Stimulated activated CD8-positive, alpha-beta memory T cell treated with anti-CD3 and anti-CD28 coated beads, Interleukin-12 subunit alpha, Interleukin-12 subunit beta, amount 100 ng/mL, for 4 hours (primary cell): ENCODE results near the gene AUTS2.

Experiments
- DNase-seq: peaks from one replicate; pipeline ENCODE4 v3.0.0-alpha.2; 2020; ENCODE audit warnings: low read depth

AUTS2 gene

DNA sequence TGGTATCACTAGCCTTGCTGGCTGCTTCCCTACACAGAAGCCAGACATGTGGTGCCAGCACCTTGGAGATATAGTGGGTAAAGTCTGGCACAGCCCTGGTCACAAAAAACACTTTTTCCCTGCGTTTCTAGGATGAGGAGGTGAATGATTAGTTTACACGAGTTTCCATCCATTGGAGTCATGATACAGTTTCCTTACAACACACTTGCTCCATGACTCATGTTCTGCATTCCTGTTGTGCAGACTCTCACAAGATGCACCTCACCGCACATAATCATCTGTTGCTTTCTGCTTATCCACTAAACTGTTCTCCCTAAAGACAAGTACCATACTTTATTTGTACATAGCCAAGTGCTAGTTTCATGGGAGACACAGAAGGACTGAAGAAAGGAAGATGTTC lies 786.6 kb downstream of the AUTS2 start:
- no peak for DNase-seq

GRCh38 chr7:70387217-70387616 lies 788.9 kb downstream of the AUTS2 start:
- DNase-seq, result no peak

GRCh38 chr7:70389531-70390151 lies 791.4 kb downstream of the AUTS2 start:
- DNase-seq, result no peak

DNA sequence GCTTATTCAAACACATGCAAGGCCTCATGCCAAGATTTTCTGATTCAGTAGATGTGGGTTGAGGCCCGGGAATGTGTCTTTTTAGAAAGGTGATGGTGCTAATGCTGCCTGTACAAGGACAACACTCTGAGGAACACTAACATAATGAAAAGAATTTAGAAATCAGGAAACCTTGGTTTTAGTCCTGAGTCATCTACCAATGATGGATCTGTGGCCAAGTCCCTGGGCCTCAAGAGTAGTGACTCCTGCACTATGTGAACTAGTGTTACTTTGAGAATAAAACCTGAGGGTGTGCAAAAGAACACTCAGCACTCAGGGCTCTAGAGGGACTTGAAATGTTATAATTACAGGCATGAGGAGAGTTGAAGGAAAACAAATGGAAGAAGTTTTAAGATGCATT lies 792.0 kb downstream of the AUTS2 start:
- no peak for DNase-seq

- DNase-seq, result no peak
Observed at GRCh38 chr7:70392256-70392876, 794.1 kb downstream of the AUTS2 start.

DNA sequence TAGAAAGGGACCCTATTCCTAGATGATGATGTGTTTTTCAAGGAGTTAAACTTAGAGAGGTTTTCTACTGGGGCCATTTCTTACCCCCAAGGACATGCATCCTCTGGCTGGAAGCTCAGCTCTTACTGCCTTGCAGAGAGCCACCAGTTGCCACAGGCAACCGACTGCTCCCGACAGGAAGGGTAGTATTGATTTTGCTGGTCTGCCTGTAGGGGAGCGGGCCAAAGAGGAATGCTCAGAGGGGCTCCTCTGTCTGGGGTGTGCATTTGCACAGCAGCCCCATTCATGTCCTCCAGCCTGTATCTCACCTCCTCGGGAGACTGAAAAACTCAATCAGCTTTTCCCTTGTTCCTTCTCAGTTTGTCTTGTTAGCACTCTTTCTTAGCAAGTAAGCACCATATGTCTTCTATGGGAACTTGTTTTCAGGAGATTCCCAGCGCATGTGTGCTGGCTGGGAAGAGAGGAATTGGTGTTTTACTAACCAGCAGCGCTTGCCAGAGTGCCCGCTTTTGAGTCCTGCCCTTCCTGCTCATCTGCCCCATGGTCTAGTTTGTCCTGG lies 794.7 kb downstream of the AUTS2 start:
- DNase-seq, result no peak

- DNase-seq, result no peak
Observed at GRCh38 chr7:70393956-70394355, 795.7 kb downstream of the AUTS2 start.

DNA sequence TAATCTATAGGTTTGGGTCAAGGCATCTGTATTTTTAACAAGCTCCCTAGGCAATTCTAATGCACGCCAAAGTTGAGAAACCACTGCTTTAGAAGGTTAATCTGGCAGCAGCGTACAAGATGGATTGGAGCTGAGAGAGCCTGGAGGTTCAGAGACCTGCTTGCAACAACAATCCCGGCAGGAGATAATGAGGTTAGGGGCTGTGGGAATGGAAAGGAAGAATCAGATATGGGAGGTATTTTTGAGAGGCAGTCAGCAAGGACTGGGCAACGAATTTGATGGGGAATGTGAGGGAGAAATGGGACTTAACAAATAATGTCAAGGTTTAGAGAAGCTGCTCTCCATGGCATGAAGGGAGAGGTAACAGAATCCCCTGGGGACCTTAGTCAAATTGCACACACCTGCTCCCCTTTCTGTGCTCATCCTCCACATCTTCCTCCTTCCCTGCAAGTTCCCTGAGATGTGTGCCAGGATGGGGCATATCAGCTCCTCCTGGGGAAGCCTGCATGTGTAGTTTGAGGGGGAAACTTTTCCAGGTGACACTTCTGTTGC lies 802.6 kb downstream of the AUTS2 start:
- no peak for DNase-seq

DNA sequence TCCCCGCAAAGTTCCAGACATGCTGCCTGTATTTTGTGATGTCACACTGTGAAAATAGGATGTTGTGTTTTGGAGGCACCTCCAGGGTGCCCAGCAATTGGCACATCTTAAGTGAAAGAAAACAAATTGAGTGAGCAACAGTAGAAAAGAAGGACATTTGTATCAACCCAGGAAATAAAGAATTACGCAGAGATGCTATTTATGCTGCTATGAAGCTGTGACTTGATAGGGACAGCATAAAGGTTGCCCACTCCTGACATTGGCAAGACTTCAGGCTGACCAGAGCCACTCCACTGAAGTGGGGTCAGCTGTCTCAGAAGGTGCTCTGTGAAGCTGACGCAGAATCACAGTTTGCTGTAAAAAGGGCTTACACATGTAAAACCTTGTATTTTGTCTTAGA lies 803.8 kb downstream of the AUTS2 start:
- DNase-seq, result no peak

DNA sequence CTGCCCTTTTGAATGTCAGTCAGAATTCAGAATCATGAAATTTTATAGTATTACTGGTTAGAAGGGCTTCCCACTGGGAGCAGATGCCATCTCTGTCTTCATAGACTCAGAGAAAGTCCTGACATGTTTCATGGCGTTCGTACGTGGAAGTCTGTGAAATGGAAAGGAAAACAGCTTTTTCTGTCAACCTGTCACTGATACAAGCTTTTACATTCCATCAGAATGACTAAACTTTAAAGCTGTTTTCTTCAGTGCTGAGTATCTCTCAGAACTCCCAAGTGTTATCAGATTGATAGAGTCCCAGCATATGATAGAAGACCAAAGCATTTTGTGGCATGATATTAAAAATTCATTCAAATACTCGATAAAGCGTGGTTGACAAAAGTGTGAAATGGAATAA lies 807.0 kb downstream of the AUTS2 start:
- DNase-seq, result no peak

DNA sequence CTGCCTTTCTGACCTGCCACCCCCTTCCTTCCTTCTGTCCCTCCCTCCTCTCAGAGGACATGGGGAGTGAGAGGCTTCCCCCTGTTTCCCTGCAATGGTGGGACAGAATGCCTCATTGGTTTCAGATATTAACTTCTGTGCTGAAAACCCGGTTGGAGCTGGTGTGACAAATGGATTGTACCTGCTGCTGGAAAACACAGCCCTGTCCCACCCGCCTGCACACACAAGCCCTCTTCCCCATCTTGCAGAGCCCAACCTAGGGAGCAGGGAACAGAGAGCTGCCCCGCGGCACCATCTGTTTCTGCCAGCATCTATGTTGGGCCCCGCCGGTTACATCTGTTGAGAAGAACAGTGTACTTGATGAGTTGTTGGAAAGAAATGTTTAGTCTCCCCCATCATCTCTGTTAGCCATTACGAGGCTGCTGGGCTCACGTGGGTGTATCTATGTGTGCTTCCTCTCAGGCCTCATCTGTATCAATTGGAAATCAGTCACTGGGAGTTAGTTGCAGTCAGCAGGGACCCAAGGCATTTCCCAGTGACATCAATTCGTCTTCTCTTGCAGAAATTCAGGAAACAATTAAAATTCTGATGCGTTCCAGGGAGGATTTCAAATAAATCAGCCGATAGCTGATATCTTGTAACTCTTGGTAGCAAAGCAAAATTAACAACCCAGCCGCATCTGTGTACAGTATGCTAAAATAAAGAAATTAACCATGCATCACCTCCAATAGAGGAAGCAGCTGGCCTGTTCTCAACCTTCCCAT lies 808.1 kb downstream of the AUTS2 start:
- DNase-seq, result no peak

- no peak for DNase-seq
Observed at GRCh38 chr7:70406950-70407209, 808.6 kb downstream of the AUTS2 start.

- DNase-seq, result no peak
Observed at GRCh38 chr7:70408477-70408876, 810.2 kb downstream of the AUTS2 start.

DNA sequence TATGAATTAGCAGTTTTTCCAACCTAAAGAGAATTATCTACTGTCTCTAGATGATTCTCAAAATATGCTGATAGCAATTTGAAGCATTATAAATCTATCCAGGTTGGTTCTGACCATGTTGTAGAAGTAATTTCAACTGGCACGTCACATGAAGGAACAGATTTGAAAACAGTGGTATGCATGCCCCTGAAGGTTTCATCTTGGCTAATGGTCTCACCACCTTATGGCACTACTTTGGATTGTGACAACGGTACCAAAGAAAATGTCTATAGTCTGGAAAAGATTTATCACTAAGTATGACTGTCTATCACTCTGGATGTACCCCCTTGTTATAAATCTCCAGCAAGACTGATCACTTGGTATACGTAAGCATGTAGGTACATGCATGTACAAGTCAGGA lies 810.6 kb downstream of the AUTS2 start:
- no peak for DNase-seq

- no peak for DNase-seq
Observed at GRCh38 chr7:70410134-70410750, 812.0 kb downstream of the AUTS2 start.

DNA sequence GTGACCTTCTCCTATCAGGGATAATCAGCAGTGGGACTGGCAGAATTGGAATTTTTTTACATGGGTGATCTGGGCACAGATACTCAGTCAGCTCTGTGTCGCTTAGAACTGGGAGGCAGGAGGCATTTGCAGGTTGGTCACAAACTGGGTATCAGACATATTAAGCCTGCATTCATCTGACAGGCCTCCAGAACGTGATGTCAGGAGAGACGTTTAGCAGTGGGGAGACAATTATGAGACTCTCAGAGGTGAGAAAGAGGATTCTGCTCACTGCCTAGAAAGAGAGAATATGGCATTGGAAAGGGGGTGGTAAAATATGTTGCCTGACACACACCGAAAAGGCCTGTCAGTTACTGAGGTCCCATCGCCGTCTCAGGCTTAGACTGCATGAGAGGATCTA lies 816.1 kb downstream of the AUTS2 start:
- no peak for DNase-seq

- no peak for DNase-seq
Observed at GRCh38 chr7:70415179-70415972, 817.1 kb downstream of the AUTS2 start.

DNA sequence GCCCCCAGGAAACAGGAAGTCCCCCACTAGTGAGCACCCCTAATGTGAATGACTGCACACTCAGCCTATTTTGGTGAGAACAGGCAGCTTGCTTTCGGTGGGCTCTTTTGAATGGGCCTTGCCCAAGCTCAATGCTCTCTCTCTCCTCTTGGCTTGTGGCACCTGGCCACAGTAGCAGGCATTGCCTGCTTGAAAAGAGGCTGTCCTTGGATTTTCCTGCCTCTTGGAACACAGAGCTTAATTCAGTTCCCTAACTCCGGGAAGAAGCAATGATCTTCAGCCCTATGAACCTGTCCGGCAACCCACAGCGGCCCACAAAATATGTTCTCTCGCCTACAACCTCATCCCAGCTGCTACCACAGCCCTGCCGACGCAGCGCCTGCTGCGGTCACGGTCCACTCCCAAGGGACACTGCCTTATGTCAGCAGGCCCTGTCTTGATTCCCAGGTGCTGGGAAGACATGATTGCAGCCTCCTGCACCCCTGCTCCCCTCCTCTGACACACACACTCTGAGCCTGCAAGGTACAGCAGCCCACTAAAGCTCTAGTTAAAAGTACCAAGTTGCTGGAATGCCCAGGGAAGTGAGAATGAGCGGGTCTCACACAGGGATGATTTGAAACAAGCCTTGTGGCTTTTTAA lies 818.2 kb downstream of the AUTS2 start:
- no peak for DNase-seq

DNA sequence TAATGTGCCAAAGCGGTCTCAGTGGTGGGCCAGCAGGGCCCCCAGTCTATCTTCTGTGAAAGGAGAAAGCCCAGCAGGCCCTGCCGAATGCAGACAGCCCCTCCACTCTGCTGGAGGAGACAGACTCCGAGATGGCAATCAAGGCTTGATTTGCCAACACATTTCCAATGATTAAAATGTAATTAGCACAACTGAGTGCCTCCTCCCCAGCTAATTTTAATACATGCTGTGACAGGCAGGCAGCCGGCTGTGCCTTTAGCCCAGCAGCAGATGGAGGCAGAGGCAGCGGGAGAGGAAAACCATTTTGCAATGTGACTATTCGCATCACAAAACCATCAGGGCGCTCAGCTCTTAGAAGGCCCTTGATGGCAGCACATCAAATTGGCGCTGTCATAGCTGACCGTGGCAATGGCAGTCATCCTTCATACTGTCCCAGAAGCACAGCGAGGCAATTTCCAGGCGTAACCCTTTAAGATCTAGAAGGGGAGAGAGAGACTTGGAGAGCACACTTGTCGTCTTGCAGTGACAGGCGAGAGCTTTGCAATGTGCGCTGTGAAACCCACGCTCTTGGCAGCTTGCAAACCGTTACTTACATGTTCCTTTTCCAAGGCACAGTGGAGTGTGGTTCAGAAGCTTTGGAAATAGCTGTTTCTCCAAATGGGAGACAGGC lies 818.8 kb downstream of the AUTS2 start:
- no peak for DNase-seq

- no peak for DNase-seq
Observed at GRCh38 chr7:70419526-70420380, 821.5 kb downstream of the AUTS2 start.
